Inflammatory macrophage treated with lipopolysaccharide for 1 hour (primary cell): ENCODE data around the gene DFFB.
"Not testable (repeated sequence)": the region's sequence is repeated elsewhere in the genome, so short reads cannot be mapped to it uniquely, and the experiment has no call there.

Experiments used
- DNase-seq, 2 donors: peaks; one replicate each; pipeline ENCODE4 v3.0.0-alpha.2; 2020 to 2022

The DFFB gene

DNA sequence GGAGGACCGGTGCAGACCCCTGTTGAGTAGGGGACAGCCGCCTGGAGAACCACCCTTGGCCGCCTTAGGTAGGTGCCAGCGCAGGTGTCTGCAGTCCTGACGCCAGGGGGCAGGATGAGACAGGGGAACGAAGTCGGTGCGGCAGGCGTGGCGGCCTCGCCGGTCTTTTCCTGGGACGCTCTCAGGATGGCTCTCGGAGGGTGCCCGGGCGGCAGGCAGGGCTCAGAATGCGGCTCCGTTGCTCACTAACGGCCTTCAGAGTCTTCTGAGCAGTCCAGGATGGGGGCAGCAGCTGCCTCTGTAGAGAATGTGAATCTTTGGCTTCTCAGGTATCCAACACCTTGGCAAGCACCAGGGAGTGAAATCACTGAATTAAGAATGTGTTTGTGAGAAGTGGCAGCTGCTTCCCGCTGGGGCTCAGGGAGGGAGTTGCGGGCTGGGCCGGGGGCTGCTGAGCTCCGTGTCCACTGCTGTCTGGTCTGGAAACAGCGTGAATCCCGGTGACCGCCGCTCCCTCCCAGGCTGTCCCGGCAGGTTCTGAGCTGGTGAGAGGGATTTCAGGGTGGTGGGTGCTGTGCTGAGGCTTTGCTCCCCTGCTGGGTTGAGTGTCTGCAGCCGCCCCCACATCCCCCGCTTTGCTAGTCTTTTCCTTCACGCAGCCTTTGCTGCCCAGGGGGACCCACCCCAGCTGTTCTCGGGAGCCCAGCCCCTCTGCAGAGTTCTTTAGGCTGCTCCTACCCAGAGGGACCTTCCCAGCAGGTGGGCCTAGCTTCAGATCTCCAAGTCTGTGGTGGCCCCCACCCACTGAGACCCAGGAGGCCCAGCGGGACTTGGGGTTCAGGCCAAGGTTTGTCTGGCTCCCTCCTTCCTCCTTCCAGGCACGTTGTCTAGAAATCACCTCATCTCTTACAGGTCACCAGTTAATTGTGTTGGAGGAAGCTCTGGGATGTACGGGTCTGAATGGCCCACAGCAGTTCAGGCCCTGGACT, 53.9 kb downstream of the DFFB start:
- DNase-seq: peak; percentile 12 to 42

- no peak for DNase-seq
Observed at GRCh38 chr1:3911981-3912808, 54.9 kb downstream of the DFFB start.

- no peak for DNase-seq
Observed at GRCh38 chr1:3912809-3913685, 55.8 kb downstream of the DFFB start.

- DNase-seq: no peak
Observed at GRCh38 chr1:3914331-3914851, 57.1 kb downstream of the DFFB start.

GRCh38 chr1:3914911-3915310, 57.6 kb downstream of the DFFB start:
- DNase-seq: no peak

- DNase-seq: no peak
Observed at GRCh38 chr1:3915551-3916121, 58.4 kb downstream of the DFFB start.

DNA sequence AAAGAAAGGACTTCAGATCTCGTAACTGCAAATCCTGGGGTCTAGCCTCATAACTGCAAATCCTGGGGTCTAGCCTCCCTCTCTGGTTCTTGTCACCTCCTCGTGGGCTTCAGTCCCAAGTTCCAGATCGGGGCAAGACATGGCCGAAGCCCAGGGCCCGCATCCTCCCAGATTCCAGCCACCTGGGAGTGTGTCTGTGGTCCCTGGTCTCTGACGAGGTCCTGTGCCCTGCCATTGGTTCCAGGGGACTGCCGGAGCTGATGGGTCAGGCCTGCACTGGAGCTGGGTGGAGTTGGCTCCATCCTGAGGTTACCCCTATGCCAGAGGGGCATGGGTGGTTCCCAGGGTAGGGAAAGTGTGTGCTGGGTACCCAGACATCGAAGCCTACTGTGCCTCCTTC, 60.5 kb downstream of the DFFB start:
- DNase-seq: no peak

DNA sequence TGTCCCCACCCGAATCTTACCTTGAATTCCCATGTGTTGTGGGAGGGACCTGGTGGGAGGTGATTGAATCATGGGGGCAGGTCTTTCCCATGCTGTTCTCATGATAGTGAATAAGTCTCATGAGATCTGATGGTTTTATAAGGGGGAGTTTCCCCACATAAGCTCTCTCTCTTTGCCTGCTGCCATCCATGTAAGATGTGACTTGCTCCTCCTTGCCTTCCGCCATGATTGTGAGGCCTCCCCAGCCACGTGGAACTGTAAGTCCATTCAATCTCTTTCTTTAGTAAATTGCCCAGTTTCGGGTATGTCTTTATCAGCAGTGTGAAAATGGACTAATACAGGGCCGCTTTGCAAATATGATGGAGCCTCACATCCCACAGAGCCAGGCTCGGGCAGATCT, 61.1 kb downstream of the DFFB start:
- not testable (repeated sequence) for DNase-seq

- no peak for DNase-seq
Observed at GRCh38 chr1:3918966-3919611, 61.8 kb downstream of the DFFB start.

DNA sequence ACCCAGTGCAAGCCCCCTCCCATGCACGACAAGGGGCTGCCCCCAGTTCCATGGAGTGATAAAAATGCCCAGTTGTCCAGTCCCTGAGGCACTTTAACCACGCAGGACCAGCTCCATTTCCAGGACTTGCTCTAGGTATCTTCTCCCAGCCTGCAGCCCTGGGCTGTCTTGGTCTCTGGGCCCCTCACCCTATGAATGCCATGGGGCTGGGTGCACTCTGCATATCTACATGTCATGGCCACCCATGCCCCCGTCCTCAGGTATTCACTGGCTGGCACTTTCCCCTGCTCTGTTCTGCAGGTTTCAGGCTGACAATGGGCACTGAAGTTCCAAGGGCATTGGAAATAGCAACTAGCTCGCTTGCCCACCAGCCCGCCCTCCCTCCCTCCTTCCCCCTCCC, 62.4 kb downstream of the DFFB start:
- no peak for DNase-seq

- DNase-seq: no peak
Observed at GRCh38 chr1:3921765-3922164, 64.5 kb downstream of the DFFB start.

GRCh38 chr1:3922201-3922725, 65.0 kb downstream of the DFFB start:
- peak in 1 of 2 donors; percentile 10 for DNase-seq

- no peak for DNase-seq
Observed at GRCh38 chr1:3922851-3923250, 65.6 kb downstream of the DFFB start.

GRCh38 chr1:3923378-3924185, 66.3 kb downstream of the DFFB start:
- DNase-seq: no peak

GRCh38 chr1:3924186-3924824, 67.0 kb downstream of the DFFB start:
- DNase-seq: no peak

DNA sequence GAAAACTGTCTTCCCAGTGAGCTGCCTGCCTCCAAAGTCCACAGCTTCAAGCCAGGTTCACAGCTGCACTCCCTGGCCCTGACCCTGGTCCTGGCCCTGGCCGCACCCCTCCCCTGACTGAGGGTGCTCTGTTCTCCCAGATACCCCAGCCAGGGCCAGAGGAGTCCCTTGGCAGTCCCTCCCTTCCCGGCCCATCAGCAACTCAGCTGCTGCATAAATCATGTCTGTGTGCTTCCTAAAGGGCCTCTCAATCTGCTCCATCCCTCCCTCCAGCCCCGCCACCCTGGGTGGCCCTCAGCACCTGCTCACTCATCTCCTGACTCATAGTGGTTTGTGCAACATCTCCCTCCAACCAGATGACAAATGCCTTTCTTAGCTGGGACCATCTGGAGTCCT, 67.5 kb downstream of the DFFB start:
- DNase-seq: no peak

GRCh38 chr1:3925256-3925655, 68.0 kb downstream of the DFFB start:
- DNase-seq: no peak

- no peak for DNase-seq
Observed at GRCh38 chr1:3925762-3926161, 68.5 kb downstream of the DFFB start.

- DNase-seq: no peak
Observed at GRCh38 chr1:3926956-3927355, 69.7 kb downstream of the DFFB start.

DNA sequence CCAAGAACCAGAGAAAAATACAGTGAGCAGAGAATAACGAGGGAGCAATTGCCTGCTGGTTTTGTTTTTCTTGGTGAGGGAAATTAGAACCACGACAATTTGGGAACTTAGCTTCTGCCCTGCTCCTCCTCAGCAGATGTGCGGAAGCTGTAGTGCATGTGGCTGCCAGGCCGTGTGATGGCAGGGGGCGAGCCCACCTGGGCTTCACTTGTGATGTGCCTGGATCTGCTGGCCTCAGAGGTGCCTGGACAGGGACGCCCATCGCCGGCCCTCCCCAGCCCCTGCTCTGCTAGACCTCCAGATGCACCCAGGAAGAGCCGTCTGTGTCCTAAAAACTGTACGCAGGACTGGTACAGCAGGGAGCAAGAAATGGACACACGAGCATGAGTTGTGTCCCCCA, 71.3 kb downstream of the DFFB start:
- no peak for DNase-seq
